ENCODE measurements around the gene AKAP9.
"Not testable (repeated sequence)": the region's sequence is repeated elsewhere in the genome, so short reads cannot be mapped to it uniquely, and the experiment has no call there.

AKAP9 gene

GRCh38 chr7:91940572-91941341 lies at the start of gene AKAP9:
TSS of gene AKAP9 (plus strand) at chr7:91940862. CDS start at chr7:91941100, 238 bp downstream.
- DNase-seq (ENCODE audit: extremely low read depth, low read depth), result peak; percentile 20
- TF ChIP-seq CTCF (IDR thresholded peaks at IDR 0.05; ENCODE audit: low read depth, low read length), result no peak

GRCh38 chr7:91892099-91892705 lies 48.5 kb upstream of the AKAP9 start:
- no peak for TF ChIP-seq CTCF (IDR thresholded peaks at IDR 0.05; ENCODE audit: low read depth, low read length)
- no peak for DNase-seq (ENCODE audit: extremely low read depth, low read depth)

- TF ChIP-seq CTCF (IDR thresholded peaks at IDR 0.05; ENCODE audit: low read depth, low read length), result no peak
- no peak for DNase-seq (ENCODE audit: extremely low read depth, low read depth)
Measured at GRCh38 chr7:91892821-91893340, 47.8 kb upstream of the AKAP9 start.

GRCh38 chr7:91893699-91894098 lies 47.0 kb upstream of the AKAP9 start:
- DNase-seq (ENCODE audit: extremely low read depth, low read depth), result not testable (repeated sequence)

- DNase-seq (ENCODE audit: extremely low read depth, low read depth), result no peak
- no peak for TF ChIP-seq CTCF (IDR thresholded peaks at IDR 0.05; ENCODE audit: low read depth, low read length)
Measured at GRCh38 chr7:91894781-91895480, 45.7 kb upstream of the AKAP9 start.

GRCh38 chr7:91898240-91898992 lies 42.2 kb upstream of the AKAP9 start:
- no peak for TF ChIP-seq CTCF (IDR thresholded peaks at IDR 0.05; ENCODE audit: low read depth, low read length)
- no peak for DNase-seq (ENCODE audit: extremely low read depth, low read depth)

- DNase-seq (ENCODE audit: extremely low read depth, low read depth), result no peak
- TF ChIP-seq CTCF (IDR thresholded peaks at IDR 0.05; ENCODE audit: low read depth, low read length), result no peak
Measured at GRCh38 chr7:91899563-91899962, 41.1 kb upstream of the AKAP9 start.
